Measurements from ENCODE around the gene CDH4.

CDH4 gene

DNA sequence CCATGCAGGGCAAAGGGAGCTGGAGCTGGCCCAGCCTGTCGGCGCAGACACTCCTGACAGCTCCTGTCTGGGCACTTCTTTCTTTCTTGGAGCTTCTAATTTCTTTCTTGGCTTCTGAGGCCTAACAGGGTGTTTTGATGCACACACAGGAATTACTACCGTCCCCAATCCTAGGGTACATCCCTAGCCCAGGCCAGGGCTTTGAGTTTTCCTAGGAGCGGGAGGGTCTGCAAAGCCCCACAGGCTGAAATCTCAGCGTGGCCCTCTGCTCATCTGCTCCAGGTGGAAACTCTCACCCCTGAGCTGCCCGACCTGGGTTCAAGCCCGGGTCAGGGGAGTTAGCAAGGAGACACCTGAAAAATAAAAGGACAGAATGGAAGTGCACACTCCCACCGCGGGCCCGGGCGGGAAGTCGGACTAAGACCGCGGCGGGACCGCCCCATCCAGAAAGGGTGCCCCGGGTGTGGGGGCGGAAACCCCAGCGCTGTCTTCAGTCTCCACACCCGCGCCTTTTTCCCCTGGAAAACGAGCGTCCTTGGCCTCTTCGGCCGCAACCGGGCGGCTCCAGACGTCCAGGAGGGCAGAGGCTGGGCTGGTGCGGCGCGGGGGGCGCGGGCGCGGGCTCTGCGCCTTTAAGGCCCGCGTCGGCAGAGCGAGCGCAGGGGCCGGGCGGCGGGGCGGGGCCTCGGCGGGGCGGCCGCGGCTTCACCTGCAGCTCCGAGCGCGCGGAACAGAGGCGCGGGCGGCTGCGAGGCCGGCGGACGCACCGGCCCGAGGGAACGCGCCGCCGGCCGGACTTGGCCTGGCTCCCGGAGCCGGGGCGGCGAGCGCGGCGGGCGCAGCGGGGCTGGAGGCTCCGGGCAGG is at the start of gene CDH4:
Gene CDH4, plus strand, starts transcription at position 733 of the 865 bp plus-strand sequence.
- FAIRE-seq: no peak

DNA sequence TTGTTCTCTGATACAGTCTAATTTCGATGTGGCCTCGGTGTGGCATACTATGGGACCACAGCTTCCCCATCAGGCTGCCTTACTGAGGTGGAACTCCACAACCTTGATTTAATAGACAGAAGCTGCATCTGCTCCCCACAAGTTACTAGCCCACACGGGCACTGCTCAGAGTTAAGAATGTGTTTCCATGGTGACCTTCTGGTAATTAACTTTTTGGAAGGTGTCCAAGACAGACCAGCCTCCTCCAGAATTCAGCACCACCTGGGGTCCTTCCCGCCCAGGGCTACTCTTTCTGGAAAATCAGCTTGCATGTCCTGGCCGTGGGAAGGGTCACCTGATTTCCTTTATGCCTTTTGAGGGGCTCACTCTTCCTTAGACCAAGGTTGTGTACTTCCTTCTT is 48.7 kb upstream of the CDH4 start:
- FAIRE-seq: no peak

DNA sequence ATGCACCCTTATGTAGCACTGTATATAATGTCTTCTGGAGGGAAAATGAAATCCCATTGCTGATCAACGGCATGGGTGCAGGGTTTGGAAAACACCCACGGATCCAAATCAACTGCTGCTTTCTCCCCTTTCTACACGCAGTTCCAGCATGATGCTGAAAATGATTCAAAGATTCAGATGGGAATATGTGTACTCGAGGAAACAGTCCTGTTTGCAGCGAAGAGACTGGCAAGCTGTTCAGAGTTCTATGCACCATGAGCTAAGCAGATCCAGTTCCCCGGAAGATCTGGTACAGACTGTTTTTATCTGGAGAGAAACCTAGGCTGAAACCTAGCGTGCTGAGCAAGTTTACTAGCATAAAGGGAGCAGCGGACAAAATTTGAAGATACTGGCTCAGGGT is 47.9 kb upstream of the CDH4 start:
- no peak for FAIRE-seq

DNA sequence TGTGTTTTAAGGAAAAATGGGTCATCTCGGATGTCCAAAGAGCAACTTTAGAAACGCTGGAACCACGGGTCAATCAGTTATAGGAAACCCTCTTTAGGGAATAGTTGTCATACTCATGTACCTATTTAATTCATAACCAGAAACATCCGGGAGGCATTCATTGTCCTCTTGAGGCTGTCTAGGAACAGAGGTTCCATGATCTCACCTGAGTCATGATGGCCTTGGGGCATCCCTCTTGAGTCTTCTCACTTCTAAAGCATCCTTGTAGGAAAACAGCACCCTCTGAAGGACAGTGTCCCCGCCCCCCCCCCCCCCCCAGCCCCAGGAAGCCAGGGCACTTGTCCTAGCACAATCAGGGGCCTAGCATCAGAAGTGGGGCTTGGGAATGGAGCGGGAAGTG is 46.3 kb upstream of the CDH4 start:
- no peak for FAIRE-seq

DNA sequence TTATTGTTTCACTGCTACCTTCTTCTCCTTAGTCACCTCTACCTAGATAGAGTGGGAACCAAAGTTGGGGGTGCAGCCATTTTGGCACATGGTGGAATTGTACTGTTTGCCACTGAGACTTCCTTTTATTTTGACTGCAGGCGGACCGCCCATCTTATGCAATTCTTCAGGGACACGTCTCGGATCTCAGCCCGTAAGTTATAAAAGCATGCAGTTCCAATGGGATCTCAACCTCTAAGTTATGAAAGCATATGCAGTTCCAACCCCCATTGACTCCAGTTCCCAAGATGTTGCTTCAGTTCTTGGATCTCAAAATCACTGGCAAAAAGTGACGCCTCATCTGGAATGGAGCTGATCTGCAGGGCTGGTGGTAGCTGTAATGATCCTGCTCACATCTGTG is 41.2 kb upstream of the CDH4 start:
- FAIRE-seq: no peak

DNA sequence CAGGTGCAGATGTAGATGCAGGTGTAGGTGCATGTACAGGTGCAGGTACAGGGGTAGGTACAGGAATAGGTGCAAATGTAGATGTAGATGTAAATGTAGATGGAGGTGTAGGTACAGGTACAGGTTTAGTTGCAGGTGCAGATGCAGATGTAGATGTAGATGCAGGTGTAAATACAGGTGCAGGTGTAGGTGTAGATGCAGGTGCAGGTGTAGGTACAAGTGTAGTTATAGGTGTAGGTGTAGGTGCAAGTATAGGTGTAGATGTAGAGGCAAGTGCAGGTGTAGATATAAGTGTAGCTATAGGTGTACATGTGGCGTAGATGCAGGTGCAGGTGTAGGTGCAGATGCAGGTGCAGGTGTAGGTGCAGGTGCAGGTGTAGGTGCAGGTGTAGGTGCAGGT is 34.2 kb upstream of the CDH4 start:
- no peak for FAIRE-seq

DNA sequence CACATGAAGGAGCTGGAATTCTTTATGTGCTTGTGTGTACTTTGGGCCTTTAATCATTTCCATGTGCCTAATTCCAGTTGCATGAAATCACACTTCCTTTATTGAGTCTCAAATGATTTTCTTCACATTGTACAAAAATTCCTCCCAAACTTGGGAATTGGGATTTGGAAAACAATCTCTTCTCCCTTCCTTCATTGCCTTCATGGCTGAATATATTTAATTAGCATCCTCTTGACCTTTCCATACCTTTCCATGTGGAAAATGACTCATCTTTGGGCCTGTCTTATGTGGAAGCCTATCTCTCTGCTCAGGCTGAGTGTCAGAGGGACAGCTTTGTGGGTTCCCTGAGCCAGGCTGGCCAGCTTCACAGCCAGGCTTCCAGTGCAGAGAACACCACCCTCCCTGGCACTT is 33.0 kb upstream of the CDH4 start:
- FAIRE-seq: no peak

DNA sequence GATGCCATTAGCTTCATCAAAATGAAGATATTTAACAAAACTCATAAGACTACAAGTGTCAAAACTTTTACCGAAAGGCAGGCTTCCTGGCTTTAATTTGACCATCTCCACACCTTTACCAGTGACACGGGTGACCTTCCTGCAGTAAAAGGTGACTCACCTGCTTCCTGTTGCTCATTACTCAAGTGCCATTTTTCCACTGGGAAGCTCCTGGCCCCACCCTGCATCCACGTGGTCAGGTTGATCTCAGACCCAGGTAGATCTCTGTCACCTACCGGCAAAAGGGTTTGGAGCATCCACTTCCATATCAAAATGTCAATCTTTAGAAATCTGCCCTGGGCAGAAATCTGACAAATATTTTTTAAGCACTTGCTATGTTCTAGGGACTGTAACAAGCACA is 31.9 kb upstream of the CDH4 start:
- no peak for FAIRE-seq

DNA sequence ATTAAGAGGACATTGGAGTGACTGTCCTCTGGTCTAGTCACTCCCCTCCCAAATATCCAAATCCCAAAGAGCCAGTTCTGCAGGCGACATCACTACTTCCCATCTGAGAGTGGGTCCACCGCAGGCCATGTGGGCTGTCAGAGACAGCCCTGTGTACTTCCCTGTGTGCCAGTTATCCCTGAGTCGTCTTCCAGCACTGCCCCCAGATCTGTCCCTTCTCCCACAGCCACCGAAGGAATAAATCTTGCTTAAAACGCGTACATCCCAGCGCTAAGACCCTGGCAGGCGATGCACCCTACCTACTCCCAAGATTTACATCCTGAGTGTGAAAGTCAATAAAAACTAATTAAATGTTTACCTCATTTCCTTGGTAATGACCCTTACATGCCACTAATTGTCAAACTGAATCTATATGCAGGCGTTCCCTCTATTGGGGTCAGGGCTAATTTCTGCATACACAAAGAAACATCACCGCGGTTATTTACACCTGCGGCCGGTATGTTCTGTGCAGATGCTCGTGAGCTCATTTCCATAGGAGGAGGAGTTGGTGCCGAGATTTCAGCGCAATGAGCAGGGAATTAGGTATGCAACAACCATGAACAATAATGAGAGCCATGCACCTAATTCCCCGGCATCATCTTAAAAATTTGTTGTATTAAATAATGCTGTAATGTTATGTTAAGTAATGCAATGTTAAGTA is 31.3 kb upstream of the CDH4 start:
- no peak for FAIRE-seq

DNA sequence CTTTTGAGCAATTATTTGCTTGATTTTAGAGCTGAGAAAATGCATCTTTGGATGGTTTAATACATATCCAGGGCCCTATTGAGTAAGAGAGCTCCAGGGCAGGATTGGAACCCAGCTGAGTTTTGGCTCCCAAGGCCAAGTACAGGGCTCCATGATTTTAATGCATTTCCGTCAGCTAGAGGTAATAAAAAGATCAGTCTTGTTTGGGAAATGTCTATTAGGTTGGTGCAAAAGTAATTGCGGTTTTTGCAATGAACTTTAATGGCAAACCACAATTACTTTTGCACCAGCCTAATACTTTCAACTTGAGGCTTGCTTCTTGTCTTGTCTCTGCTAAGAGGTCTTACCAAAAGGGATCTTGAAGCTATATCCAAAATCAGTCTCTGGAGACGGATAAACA is 29.4 kb upstream of the CDH4 start:
- FAIRE-seq: no peak

DNA sequence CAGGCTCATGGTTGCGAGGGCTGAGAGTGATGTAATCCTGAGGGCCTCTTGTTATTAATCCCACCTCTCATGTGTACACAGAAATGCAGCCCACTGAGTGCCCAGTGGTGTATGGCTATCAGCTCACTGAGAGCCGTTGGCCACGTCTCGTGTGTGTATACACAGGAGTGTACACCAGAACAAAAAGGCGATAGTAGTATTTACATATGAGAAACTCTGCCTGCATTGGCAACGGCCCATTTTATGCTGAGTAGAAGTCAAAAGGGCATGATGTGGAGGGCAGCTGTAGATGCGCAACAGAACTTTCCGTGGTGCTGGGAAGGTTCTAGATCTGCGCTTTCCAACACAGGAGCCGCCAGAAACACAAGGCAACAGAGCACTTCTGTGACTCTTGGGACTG is 28.9 kb upstream of the CDH4 start:
- no peak for FAIRE-seq

DNA sequence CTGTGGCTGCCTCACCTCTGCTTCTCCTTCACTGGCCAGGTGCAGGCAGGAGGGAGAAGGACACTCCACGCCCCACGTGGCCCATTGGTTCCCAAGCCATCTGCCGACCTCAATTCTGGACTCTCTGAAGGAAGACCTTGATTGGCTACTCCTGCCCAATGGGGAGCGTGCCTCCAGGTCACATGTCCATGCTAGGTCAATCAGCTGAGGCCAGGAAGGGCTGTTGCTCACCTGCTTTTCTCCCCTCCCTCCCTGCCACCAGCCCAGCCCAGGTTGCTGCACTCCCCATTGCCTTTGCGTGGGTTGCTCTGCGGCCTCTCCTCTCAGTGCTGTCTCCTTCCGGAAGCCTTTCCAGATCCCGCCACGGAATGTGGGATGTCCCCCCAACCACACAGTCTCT is 21.9 kb upstream of the CDH4 start:
- no peak for FAIRE-seq

DNA sequence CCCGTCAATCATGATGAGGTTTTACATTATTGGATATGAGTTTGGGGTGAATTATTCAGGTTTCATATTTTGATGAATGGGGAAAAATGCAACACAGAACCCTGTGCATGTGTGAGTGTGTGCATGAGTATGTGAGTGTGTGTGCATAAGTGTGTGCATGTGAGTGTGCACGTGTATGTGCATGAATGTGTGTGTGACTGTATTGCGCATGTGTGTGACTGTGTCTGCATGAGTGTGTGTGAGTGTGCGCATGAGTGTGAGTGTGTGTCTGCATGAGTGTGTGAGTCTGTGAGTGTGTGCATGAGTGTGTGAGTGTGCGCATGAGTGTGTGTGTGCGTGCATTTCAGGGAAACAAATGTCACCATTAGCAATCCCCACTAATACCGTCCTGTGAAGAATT is 18.5 kb upstream of the CDH4 start:
- no peak for FAIRE-seq

DNA sequence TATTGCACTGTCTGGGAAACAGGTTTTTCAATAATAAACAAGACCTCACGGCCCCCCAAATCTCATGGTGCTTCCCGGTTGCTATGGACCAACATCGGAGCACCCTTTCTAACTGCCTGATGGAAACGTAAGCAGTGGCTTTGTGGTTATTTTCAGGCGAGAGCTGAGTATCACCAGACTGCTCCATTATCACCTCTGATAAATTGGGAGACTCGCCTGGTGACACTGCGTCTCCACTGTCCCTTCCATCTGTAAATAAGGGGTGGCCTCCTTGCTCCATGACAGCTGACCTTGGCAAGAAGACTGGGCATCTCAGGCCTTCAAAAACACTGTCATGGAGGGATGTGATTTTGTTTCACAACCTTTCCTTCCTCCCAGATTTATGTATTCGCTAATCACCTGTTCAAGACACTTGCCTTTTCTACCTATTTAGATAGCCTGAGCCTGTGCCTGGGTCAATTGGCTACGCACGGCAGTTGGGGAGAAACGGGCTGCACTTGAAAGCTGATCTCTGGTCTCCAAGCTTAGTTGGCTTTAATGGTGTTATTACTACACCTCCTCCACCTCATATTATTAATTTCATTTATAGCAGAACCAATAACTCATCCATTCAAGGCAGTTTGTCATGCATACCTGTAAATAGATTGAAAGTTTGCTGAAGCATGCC is 17.7 kb upstream of the CDH4 start:
- FAIRE-seq: no peak

DNA sequence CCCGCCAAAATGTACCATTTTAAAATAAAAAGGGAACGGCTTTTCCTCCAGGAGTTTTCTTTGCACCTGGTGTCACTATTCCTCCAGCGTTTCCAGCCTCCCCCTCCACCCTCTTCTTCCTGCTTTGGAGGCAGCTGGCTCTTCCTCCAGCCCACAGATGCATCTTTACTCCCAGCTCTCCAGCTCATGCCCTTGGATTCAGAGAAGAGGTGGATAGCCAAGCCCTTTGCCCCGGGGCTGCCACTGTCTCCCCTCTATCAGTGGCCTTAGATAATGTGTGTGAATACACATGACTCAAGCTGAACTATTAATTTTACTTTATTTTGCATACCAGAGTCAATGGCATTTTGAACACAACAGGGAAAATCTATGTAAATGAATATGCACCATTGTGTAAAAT is 15.3 kb upstream of the CDH4 start:
- FAIRE-seq: no peak

DNA sequence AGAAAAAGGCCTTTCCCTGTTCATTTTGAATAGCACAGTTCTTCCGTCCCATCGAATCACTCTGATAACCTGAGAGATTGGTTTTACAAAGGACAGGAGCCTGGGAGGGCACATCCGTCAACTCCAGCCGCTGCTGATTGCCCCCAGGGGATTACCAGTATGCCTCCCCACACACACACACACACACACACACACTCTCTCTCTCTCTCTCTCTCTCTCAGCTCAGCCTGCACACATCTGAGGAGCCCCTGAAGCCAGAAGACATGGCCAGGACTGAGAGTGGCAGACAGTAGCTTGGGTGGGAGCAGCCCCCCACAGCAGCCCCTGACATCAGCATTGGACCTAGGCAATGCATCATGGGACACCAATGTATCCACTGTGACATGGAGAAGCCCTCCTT is 13.2 kb upstream of the CDH4 start:
- FAIRE-seq: no peak

DNA sequence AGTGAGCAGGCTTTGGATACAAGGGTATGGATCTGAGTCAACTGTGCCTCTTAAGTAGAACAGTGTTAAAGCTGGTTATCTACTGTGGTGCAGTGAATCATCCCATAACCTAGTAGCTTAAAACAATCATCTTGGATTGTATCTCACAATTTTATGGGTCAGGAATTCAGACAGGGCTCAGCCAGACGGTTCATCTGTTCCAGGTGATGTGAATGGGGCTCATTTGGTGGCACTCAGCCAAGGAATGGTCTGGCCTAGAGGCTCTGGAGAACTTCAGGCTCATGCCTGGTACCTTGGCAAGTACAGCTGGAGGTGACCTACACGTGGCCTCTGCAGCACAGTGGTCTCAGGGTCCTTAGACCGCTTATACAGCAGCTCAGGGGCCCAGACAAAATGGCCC is 11.2 kb upstream of the CDH4 start:
- no peak for FAIRE-seq

DNA sequence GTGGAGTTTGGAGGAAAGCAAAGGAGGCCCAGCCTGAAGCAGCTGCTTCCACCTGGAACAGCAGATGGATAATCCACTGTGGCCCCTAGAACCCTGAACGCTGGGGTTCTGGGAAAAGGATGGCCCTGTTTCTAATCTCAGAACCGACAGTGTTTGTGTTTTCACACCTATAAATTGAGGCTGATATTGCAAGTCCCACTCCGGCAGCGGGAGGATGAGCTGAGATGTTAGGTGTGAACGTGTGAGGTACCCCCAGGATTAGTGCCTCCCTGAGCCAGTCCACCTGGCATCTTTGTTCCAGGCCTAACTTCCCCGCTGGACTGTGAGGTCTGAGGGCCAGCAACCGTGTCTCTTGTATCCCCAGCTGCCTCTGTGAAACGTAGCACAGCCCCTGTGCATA is 7.8 kb upstream of the CDH4 start:
- no peak for FAIRE-seq

DNA sequence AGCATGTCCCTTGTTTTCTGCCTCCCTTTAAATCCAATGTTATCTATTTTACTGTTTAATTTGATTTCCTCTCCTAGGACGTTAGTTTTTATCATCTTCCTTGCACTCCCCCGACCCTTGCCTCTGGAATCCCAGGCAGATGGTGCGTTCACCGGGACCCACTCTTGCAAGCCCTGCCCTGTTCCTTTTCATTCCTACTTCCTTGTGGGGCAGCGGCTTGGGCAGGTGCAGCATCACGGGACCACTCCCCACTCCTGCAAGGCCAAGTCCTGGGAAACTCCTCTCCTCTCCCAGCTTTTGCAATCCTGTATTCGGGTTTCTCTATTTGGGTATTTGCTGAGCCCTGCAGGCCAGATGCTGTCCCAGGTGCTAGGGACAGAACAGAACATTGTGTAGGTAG is 5.8 kb upstream of the CDH4 start:
- FAIRE-seq: no peak

DNA sequence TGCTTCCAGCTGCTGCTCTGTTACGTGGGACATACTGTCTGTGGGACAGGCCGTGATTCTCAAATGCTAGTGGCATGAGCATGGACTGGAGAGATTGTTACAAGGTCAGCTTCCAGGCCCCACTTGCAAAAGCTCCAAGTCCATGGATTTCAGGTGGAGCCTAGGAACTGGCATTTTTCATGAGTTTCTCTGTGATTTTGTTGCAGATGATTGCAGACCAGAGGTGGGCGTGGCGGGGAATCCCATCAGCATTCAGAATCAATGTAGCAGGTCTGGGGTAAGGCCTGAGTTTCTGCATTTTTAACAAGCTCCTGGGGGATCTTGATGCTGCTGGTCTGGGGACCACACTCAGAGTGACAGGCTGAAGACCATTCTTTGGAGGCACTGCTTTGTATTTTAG is 2.4 kb upstream of the CDH4 start:
- no peak for FAIRE-seq

DNA sequence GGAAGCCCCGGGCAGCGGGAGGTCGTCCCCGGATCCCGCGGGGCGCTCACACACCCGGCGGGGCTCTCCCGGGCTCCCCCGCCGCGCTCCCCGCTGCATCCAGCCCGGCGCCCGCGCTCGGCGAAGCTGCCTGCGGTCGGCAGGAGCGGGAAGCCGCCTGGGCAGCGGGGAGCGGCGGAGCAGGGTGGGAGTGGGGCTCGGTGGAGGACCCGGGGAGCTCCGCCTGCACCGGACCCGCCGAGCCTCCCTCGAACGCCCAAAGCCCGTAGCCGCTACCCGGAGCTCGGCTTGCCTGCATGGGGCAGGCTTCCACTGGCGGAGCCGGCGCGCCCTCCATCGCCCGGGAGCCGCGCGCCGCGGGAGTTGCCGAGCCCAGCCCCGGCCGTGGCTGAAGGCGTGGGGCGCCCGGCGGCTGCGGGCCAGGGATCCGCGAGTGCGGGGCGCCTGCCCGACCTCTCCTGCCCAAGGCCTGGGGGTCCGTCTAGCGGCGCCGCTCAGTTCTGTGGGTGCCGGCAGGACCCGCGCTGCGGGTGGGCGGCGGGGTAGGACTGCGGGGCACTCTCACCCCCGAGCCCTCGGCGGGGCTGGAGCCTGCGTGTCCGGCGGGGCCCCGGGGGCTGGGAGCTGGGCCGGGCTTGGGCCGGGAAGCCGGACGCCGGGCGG is 671 bp downstream of the CDH4 start:
- FAIRE-seq: no peak

DNA sequence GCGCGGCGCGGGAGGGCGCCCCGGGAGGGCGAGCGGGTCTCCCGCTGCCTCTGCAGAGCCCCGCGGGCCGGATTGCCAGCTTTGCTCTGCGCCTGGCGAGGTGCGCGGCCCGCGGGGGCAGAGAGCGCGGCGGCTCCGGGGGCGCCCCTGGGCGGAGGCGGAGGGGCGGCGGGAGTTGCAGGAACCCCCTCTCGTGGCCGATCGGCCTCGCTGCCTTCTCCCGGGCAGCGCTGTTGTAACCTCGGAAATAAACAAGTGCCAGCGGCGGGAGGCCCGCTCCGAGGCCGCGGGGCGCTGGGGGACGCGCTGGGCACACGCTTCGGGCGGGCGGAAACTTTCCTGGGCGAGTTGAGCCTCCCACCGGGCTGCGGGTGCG is 1.2 kb downstream of the CDH4 start:
- no peak for FAIRE-seq
